ENCODE measurements around the gene CERS6. TPM values are rescaled to one million over a fixed set of nuclear protein-coding genes. Genes with fewer than 3 reads are reported as not detected.

The CERS6 gene
- total RNA-seq, 3 donors from 2014 or later, result 36.4 to 46.4 (median 44.8) TPM

DNA sequence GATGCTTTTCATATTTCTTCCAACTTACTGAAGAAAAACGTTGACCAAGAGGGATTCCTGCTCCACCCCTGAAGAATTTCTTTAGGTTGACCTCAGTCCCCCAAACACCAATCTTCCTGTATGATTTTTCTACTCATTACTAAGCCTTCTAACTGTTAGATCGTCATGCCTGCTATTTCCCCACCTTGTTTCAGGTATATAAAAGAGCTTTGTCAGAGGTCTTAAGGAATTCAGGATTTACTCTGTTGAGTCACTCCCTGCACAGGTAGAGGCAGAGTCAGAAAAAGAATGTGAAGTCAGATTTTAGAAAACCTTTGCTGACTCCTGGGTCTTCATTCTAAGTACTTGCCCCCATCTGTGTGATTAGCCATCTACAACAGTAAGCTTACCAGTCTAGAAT, 262.6 kb downstream of the CERS6 start:
- Histone ChIP-seq H3K4me1 (no peaks in the 10 kb centered on the region), H3K27ac (no peak overlapping the region), H3K36me3 (no peaks in the 10 kb centered on the region), H3K9me3 (no peaks in the 10 kb centered on the region), H3K27me3 (no peaks in the 10 kb centered on the region), H3K4me3 (no peak overlapping the region)
- DNase-seq (ENCODE audit: low spot score in 2 of 2), result no peak
- intact Hi-C loops (cut with DNase I; ENCODE audit: low total_unique reads), result loop anchor here (2.0 kb wide), 1 partner anchor 46 kb away; no protein-coding TSS in a partner anchor
- no peak for TF ChIP-seq POLR2A (IDR thresholded peaks at IDR 0.05)
- TF ChIP-seq, protein P1, sequence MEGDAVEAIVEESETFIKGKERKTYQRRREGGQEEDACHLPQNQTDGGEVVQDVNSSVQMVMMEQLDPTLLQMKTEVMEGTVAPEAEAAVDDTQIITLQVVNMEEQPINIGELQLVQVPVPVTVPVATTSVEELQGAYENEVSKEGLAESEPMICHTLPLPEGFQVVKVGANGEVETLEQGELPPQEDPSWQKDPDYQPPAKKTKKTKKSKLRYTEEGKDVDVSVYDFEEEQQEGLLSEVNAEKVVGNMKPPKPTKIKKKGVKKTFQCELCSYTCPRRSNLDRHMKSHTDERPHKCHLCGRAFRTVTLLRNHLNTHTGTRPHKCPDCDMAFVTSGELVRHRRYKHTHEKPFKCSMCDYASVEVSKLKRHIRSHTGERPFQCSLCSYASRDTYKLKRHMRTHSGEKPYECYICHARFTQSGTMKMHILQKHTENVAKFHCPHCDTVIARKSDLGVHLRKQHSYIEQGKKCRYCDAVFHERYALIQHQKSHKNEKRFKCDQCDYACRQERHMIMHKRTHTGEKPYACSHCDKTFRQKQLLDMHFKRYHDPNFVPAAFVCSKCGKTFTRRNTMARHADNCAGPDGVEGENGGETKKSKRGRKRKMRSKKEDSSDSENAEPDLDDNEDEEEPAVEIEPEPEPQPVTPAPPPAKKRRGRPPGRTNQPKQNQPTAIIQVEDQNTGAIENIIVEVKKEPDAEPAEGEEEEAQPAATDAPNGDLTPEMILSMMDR (IDR thresholded peaks at IDR 0.05), result no peak
- no peak for TF ChIP-seq POLR2AphosphoS5 (IDR thresholded peaks at IDR 0.05)

DNA sequence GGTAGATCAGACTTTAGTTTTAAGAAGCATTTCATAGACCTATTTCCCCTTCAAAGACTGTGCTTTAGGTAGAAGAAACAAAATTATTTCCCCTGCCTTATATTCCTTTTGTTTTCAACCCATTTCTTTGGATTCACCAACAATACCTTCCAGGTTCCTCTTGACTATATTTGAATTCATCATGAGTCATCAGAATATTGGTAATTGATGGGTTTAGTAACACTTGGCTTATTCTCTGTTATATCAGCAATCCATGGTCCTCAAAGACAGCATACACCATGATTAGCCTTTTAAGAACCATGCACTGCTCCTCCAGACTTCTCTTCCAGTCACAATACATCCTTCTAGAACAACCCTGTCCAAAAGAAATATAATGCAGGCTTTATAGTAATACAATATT, 263.4 kb downstream of the CERS6 start:
- DNase-seq (ENCODE audit: low spot score in 2 of 2), result no peak
- Histone ChIP-seq H3K27ac (no peak overlapping the region), H3K27me3 (no peaks in the 10 kb centered on the region), H3K4me3 (no peak overlapping the region), H3K9me3 (no peaks in the 10 kb centered on the region), H3K4me1 (no peaks in the 10 kb centered on the region), H3K36me3 (no peaks in the 10 kb centered on the region)
- TF ChIP-seq POLR2A (IDR thresholded peaks at IDR 0.05) (no peak), POLR2AphosphoS5 (IDR thresholded peaks at IDR 0.05) (no peak)
- TF ChIP-seq, protein P1 (IDR thresholded peaks at IDR 0.05), result no peak
- intact Hi-C loops (cut with DNase I; ENCODE audit: low total_unique reads), result loop anchor here (2.0 kb wide), 1 partner anchor 45 kb away; no protein-coding TSS in a partner anchor

DNA sequence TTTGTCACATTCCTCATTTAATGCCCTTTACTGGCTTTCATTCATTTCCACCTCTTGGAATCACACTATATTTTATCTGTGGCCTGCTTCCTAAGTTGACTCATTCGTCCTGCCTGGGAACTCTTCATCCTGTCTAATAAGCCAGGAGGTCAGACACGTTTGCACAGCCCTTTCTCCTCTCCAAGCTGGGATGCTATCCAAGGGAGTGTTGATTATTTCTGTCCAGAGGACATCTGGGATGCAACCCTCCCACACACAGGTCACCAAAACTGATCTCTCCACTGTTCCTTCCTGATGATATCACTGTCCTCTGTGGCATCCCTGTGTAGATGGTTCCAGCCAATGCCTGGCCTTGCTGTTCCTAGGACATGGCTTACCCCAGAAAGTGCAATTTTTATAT, 266.5 kb downstream of the CERS6 start:
- H3K36me3 ChIP-seq, result no peaks in the 10 kb centered on the region
- no peak overlapping the region for H3K27ac ChIP-seq
- DNase-seq (ENCODE audit: low spot score in 2 of 2), result no peak
- no peaks in the 10 kb centered on the region for H3K9me3 ChIP-seq
- no peak overlapping the region for H3K4me3 ChIP-seq
- no peaks in the 10 kb centered on the region for H3K4me1 ChIP-seq
- H3K27me3 ChIP-seq, result no peaks in the 10 kb centered on the region
- TF ChIP-seq, protein P1 (IDR thresholded peaks at IDR 0.05), result no peak
- TF ChIP-seq POLR2AphosphoS5 (IDR thresholded peaks at IDR 0.05) (no peak), POLR2A (IDR thresholded peaks at IDR 0.05) (no peak)
- intact Hi-C loops (cut with DNase I; ENCODE audit: low total_unique reads), result no loop called here

DNA sequence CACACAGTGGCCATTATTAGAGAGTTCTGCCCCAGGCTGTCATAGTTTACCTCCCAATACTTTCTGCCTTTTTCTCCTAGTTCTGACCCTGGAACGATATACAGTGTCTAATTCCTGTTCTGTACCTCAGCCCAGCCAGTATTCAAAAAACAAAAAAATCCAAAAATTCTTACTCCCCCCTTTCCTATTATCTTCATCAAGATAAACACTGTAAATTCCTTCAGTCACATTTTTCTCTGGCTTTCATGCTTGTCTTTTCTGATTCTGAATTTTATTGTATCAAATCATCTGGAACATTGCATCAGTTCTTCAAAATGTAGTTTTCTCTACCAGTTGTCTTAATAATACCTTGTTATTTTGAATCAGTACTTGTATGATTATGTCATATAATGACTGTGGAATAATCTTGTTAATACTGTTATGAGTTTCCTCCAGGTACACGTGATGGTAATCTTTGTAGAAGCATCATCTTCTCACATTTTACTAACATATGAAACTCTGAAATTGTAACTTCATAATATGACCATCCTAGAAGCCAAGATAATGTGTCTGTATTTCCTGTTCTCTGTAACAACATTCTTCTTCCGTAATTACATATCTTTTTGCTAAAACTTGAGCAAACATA, 267.3 kb downstream of the CERS6 start:
- TF ChIP-seq POLR2A (IDR thresholded peaks at IDR 0.05), result no peak
- no peak for TF ChIP-seq POLR2AphosphoS5 (IDR thresholded peaks at IDR 0.05)
- TF ChIP-seq, protein P1 (IDR thresholded peaks at IDR 0.05), result no peak
- H3K9me3 ChIP-seq, result no peaks in the 10 kb centered on the region
- no peak overlapping the region for H3K4me3 ChIP-seq
- H3K27me3 ChIP-seq, result no peaks in the 10 kb centered on the region
- no peak for DNase-seq (ENCODE audit: low spot score in 2 of 2)
- H3K36me3 ChIP-seq, result no peaks in the 10 kb centered on the region
- H3K27ac ChIP-seq, result no peak overlapping the region
- intact Hi-C loops (cut with DNase I; ENCODE audit: low total_unique reads), result no loop called here
- H3K4me1 ChIP-seq, result no peaks in the 10 kb centered on the region

DNA sequence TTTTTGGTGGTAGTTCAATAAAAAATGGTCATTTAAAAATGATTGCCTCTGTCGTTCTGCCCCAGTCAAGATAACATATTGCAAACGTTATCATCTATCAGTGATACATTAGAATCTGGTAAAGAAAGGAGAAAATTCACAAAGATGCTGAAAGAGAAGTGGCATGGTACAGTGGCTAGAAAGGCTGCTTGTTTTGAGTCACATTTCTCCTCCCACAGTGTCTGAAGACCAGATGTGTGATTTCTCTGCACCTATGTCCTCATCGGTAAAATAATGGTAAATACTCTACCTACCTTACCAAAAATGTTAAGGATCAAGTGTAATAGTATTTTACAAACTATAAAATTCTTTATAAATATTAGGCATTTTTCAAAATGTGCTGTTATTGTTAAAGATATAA, 270.3 kb downstream of the CERS6 start:
- intact Hi-C loops (cut with DNase I; ENCODE audit: low total_unique reads), result no loop called here
- Histone ChIP-seq H3K4me1 (no peaks in the 10 kb centered on the region), H3K9me3 (no peaks in the 10 kb centered on the region), H3K27ac (no peak overlapping the region), H3K27me3 (no peaks in the 10 kb centered on the region), H3K36me3 (no peaks in the 10 kb centered on the region), H3K4me3 (no peak overlapping the region)
- no peak for DNase-seq (ENCODE audit: low spot score in 2 of 2)
- TF ChIP-seq, protein P1 (IDR thresholded peaks at IDR 0.05), result no peak
- no peak for TF ChIP-seq POLR2AphosphoS5 (IDR thresholded peaks at IDR 0.05)
- no peak for TF ChIP-seq POLR2A (IDR thresholded peaks at IDR 0.05)

Measured in breast epithelium (tissue), 4 donors.